Stimulated activated CD4-positive, alpha-beta T cell treated with anti-CD3 and anti-CD28 coated beads, Interleukin-12 subunit alpha, Interleukin-12 subunit beta, amount 100 ng/mL, for 24 hours (primary cell): ENCODE results near the gene SLC35E3.

Experiments
- DNase-seq, 2 experiments: peaks; one replicate each; pipeline ENCODE4 v3.0.0-alpha.2; 2020; ENCODE audit warnings: low read depth in 2 of 2

Gene SLC35E3

GRCh38 chr12:68745904-68746571 is at the start of gene SLC35E3:
SLC35E3 (plus strand) TSS chr12:68746176; CDS start chr12:68746378, 202 bp downstream.
- peak; percentile 81 to 90 for DNase-seq

GRCh38 chr12:68699486-68699885 is 46.5 kb upstream of the SLC35E3 start:
- DNase-seq: no peak

GRCh38 chr12:68727776-68728175 is 18.2 kb upstream of the SLC35E3 start:
- no peak for DNase-seq

GRCh38 chr12:68733661-68734071 is 12.3 kb upstream of the SLC35E3 start:
- no peak for DNase-seq

GRCh38 chr12:68739891-68740290 is 6.1 kb upstream of the SLC35E3 start:
- no peak for DNase-seq

GRCh38 chr12:68743356-68743755 is 2.6 kb upstream of the SLC35E3 start:
- DNase-seq: no peak

GRCh38 chr12:68745376-68745903 is 536 bp upstream of the SLC35E3 start:
- DNase-seq: no peak

GRCh38 chr12:68746572-68747180 is 700 bp downstream of the SLC35E3 start:
- peak in 1 of 2 experiments; percentile 9 for DNase-seq

GRCh38 chr12:68749443-68749842 is 3.5 kb downstream of the SLC35E3 start:
- DNase-seq: no peak

GRCh38 chr12:68749861-68750260 is 3.9 kb downstream of the SLC35E3 start:
- no peak for DNase-seq

GRCh38 chr12:68750506-68750905 is 4.5 kb downstream of the SLC35E3 start:
- DNase-seq: no peak

- no peak for DNase-seq
Measured at GRCh38 chr12:68755536-68756243, 9.7 kb downstream of the SLC35E3 start.

- DNase-seq: no peak
Measured at GRCh38 chr12:68759852-68760251, 13.9 kb downstream of the SLC35E3 start.

- DNase-seq: no peak
Measured at GRCh38 chr12:68760806-68761441, 14.9 kb downstream of the SLC35E3 start.

- no peak for DNase-seq
Measured at GRCh38 chr12:68761442-68761812, 15.5 kb downstream of the SLC35E3 start.

- DNase-seq: no peak
Measured at GRCh38 chr12:68761901-68762630, 16.1 kb downstream of the SLC35E3 start.

GRCh38 chr12:68762691-68763090 is 16.7 kb downstream of the SLC35E3 start:
- no peak for DNase-seq

- no peak for DNase-seq
Measured at GRCh38 chr12:68765696-68766095, 19.7 kb downstream of the SLC35E3 start.

GRCh38 chr12:68766646-68767045 is 20.7 kb downstream of the SLC35E3 start:
- no peak for DNase-seq

GRCh38 chr12:68767191-68767590 is 21.2 kb downstream of the SLC35E3 start:
- DNase-seq: no peak

- no peak for DNase-seq
Measured at GRCh38 chr12:68768431-68768939, 22.5 kb downstream of the SLC35E3 start.
